Activated CD4-positive, alpha-beta T cell treated with anti-CD3 and anti-CD28 coated beads for 36 hours (primary cell): Measurements from ENCODE around the gene SLC6A7. TPM values are rescaled to one million over a fixed set of nuclear protein-coding genes. Genes with fewer than 3 reads are reported as not detected.
"Not testable (repeated sequence)": the region's sequence is repeated elsewhere in the genome, so short reads cannot be mapped to it uniquely, and the experiment has no call there.

Source experiments
- ATAC-seq: fragments of 200-7000 bp; cut with Tn5 transposase; one replicate; pipeline ENCODE4 v1.10.0; 2021; ENCODE audit warnings: mild to moderate bottlenecking, moderate library complexity
- CTCF ChIA-PET: fragments of 350-600 bp; sonication (Branson Sonifier 250); formaldehyde crosslinking; loops from one replicate; lab custom pipeline; 2021; ENCODE audit warnings: antibody characterized with exemption; lab: Charles Lee
- POLR2A ChIA-PET: fragments of 350-600 bp; sonication (Branson Sonifier 250); formaldehyde crosslinking; loops from one replicate; lab custom pipeline; 2021; ENCODE audit warnings: antibody characterized with exemption, inconsistent platforms; lab: Charles Lee
- DNase-seq: peaks from one replicate; pipeline ENCODE4 v3.0.0-alpha.2; 2020
- H3K27ac Mint-ChIP-seq: one replicate; pipeline ENCODE4 v1.8.0; 2021; ENCODE audit warnings: mixed read lengths
- H3K27me3 Mint-ChIP-seq: one replicate; pipeline ENCODE4 v1.8.0; 2021; ENCODE audit warnings: mixed read lengths
- H3K36me3 Mint-ChIP-seq: one replicate; pipeline ENCODE4 v1.8.0; 2021; ENCODE audit warnings: low read depth, mixed read lengths
- H3K4me1 Mint-ChIP-seq: one replicate; pipeline ENCODE4 v1.8.0; 2021; ENCODE audit warnings: mixed read lengths
- H3K4me3 Mint-ChIP-seq: one replicate; pipeline ENCODE4 v1.8.0; 2021; ENCODE audit warnings: mild to moderate bottlenecking, moderate library complexity, mixed read lengths
- H3K9me3 Mint-ChIP-seq: one replicate; pipeline ENCODE4 v1.8.0; 2021; ENCODE audit warnings: low read depth, mixed read lengths
- intact Hi-C, 2 experiments: fragments of 100-400 bp; cut with DNase I in 1 of 2; cut with micrococcal nuclease in 1 of 2; formaldehyde crosslinking; loops; one replicate each; pipeline versions ENCODE4 v1.14.2 to v1.15.1; 2022 to 2024; cut with DNase I, micrococcal nuclease
- total RNA-seq, 2 experiments: library from RNA; stranded (reverse); gene quantifications; one replicate each; pipeline ENCODE4 v1.2.3, GENCODE V29; 2021

Gene SLC6A7
- total RNA-seq, 2 experiments from 2014 or later = not detected

- H3K4me1 Mint-ChIP-seq = no peaks in the 10 kb centered on the region
- intact Hi-C loops = no loop called here
- no peaks in the 10 kb centered on the region for H3K27me3 Mint-ChIP-seq
- CTCF ChIA-PET = interaction anchor here (0.7 to 1.2 kb wide), 2 partner anchors 105 to 112 kb away, joined by 4 to 5 read pairs; no protein-coding TSS in a partner anchor
- POLR2A ChIA-PET = no interaction called here
- H3K4me3 Mint-ChIP-seq = no peak overlapping the region
- H3K9me3 Mint-ChIP-seq = no peaks in the 10 kb centered on the region
- ATAC-seq (no peak), DNase-seq (no peak)
- no peak overlapping the region for H3K27ac Mint-ChIP-seq
- H3K36me3 Mint-ChIP-seq = no peaks in the 10 kb centered on the region
These were observed 56.6 kb downstream of the SLC6A7 start for GRCh38 chr5:150246429-150246828.

GRCh38 chr5:150246835-150247234 lies 57.0 kb downstream of the SLC6A7 start:
- intact Hi-C loops = no loop called here

GRCh38 chr5:150247726-150248125 lies 57.9 kb downstream of the SLC6A7 start:
- ATAC-seq (no peak), DNase-seq (no peak)
- POLR2A ChIA-PET = no interaction called here
- Mint-ChIP-seq H3K36me3 (no peaks in the 10 kb centered on the region), H3K27ac (no peak overlapping the region), H3K9me3 (no peaks in the 10 kb centered on the region), H3K27me3 (no peaks in the 10 kb centered on the region), H3K4me1 (no peaks in the 10 kb centered on the region), H3K4me3 (no peak overlapping the region)
- intact Hi-C loops = no loop called here
- CTCF ChIA-PET = no interaction called here

More at GRCh38 chr5:150246835-150247234, 57.0 kb downstream of the SLC6A7 start:
- no peaks in the 10 kb centered on the region for H3K9me3 Mint-ChIP-seq
- H3K36me3 Mint-ChIP-seq = no peaks in the 10 kb centered on the region
- no peaks in the 10 kb centered on the region for H3K27me3 Mint-ChIP-seq
- no peak overlapping the region for H3K27ac Mint-ChIP-seq
- no peak for DNase-seq
- ATAC-seq = no peak
- ChIA-PET POLR2A (no interaction called here), CTCF (interaction anchor here (0.7 to 1.2 kb wide), 2 partner anchors 104 to 112 kb away, joined by 4 to 5 read pairs; no protein-coding TSS in a partner anchor)
- H3K4me1 Mint-ChIP-seq = no peaks in the 10 kb centered on the region
- H3K4me3 Mint-ChIP-seq = no peak overlapping the region

- H3K36me3 Mint-ChIP-seq, intact Hi-C loops, ATAC-seq, H3K4me1 Mint-ChIP-seq, H3K27ac Mint-ChIP-seq, POLR2A ChIA-PET, H3K9me3 Mint-ChIP-seq, CTCF ChIA-PET, H3K27me3 Mint-ChIP-seq, H3K4me3 Mint-ChIP-seq, DNase-seq: not testable (repeated sequence)
These were observed 58.6 kb downstream of the SLC6A7 start for GRCh38 chr5:150248493-150248892.

GRCh38 chr5:150248946-150249345 lies 59.1 kb downstream of the SLC6A7 start:
- CTCF ChIA-PET = no interaction called here
- H3K27ac Mint-ChIP-seq = no peak overlapping the region
- H3K4me3 Mint-ChIP-seq = no peak overlapping the region
- POLR2A ChIA-PET = no interaction called here
- intact Hi-C loops = no loop called here
- H3K9me3 Mint-ChIP-seq = no peaks in the 10 kb centered on the region
- H3K36me3 Mint-ChIP-seq = no peaks in the 10 kb centered on the region
- DNase-seq (no peak), ATAC-seq (no peak)
- no peaks in the 10 kb centered on the region for H3K27me3 Mint-ChIP-seq
- no peaks in the 10 kb centered on the region for H3K4me1 Mint-ChIP-seq

GRCh38 chr5:150249744-150250143 lies 59.9 kb downstream of the SLC6A7 start:
- Mint-ChIP-seq H3K27ac (no peak overlapping the region), H3K4me1 (no peaks in the 10 kb centered on the region), H3K27me3 (no peaks in the 10 kb centered on the region), H3K36me3 (no peaks in the 10 kb centered on the region), H3K4me3 (no peak overlapping the region), H3K9me3 (no peaks in the 10 kb centered on the region)
- POLR2A ChIA-PET = no interaction called here
- ATAC-seq = no peak
- no peak for DNase-seq
- intact Hi-C loops = no loop called here
- CTCF ChIA-PET = interaction anchor here (0.9 kb wide), 1 partner anchor 13 kb away, joined by 3 read pairs; no protein-coding TSS in a partner anchor

- Mint-ChIP-seq H3K4me1 (no peaks in the 10 kb centered on the region), H3K4me3 (no peak overlapping the region), H3K9me3 (no peaks in the 10 kb centered on the region), H3K27ac (no peak overlapping the region), H3K27me3 (no peaks in the 10 kb centered on the region), H3K36me3 (no peaks in the 10 kb centered on the region)
- DNase-seq = no peak
- intact Hi-C loops = no loop called here
- ChIA-PET CTCF (no interaction called here), POLR2A (no interaction called here)
- no peak for ATAC-seq
These were observed 61.6 kb downstream of the SLC6A7 start for GRCh38 chr5:150251504-150251903.

GRCh38 chr5:150252489-150252888 lies 62.6 kb downstream of the SLC6A7 start:
- no peaks in the 10 kb centered on the region for H3K36me3 Mint-ChIP-seq
- H3K27me3 Mint-ChIP-seq = no peaks in the 10 kb centered on the region
- no peak overlapping the region for H3K4me3 Mint-ChIP-seq
- H3K27ac Mint-ChIP-seq = no peak overlapping the region
- intact Hi-C loops = no loop called here
- no peak for ATAC-seq
- no peaks in the 10 kb centered on the region for H3K9me3 Mint-ChIP-seq
- ChIA-PET POLR2A (no interaction called here), CTCF (no interaction called here)
- DNase-seq = no peak
- no peaks in the 10 kb centered on the region for H3K4me1 Mint-ChIP-seq

GRCh38 chr5:150253416-150254208 lies 63.8 kb downstream of the SLC6A7 start:
- intact Hi-C loops = no loop called here
- Mint-ChIP-seq H3K4me3 (no peak overlapping the region), H3K9me3 (no peaks in the 10 kb centered on the region), H3K36me3 (no peaks in the 10 kb centered on the region), H3K27me3 (no peaks in the 10 kb centered on the region), H3K4me1 (no peaks in the 10 kb centered on the region), H3K27ac (no peak overlapping the region)
- ChIA-PET POLR2A (no interaction called here), CTCF (interaction anchor here (0.7 kb wide), 1 partner anchor 96 kb away, joined by 3 read pairs; no protein-coding TSS in a partner anchor)
- no peak for DNase-seq
- no peak for ATAC-seq

GRCh38 chr5:150254363-150254762 lies 64.5 kb downstream of the SLC6A7 start:
- H3K27me3 Mint-ChIP-seq = no peaks in the 10 kb centered on the region
- DNase-seq = no peak
- no peak for ATAC-seq
- ChIA-PET CTCF (interaction anchor here (0.7 kb wide), 1 partner anchor 95 kb away, joined by 3 read pairs; no protein-coding TSS in a partner anchor), POLR2A (no interaction called here)
- intact Hi-C loops = no loop called here
- H3K4me1 Mint-ChIP-seq = no peaks in the 10 kb centered on the region
- H3K36me3 Mint-ChIP-seq = no peaks in the 10 kb centered on the region
- no peaks in the 10 kb centered on the region for H3K9me3 Mint-ChIP-seq
- no peak overlapping the region for H3K4me3 Mint-ChIP-seq
- H3K27ac Mint-ChIP-seq = no peak overlapping the region

GRCh38 chr5:150254774-150255173 lies 64.9 kb downstream of the SLC6A7 start:
- CTCF ChIA-PET = interaction anchor here (0.7 kb wide), 1 partner anchor 95 kb away, joined by 3 read pairs; no protein-coding TSS in a partner anchor
- Mint-ChIP-seq H3K27ac (no peak overlapping the region), H3K4me1 (no peaks in the 10 kb centered on the region), H3K36me3 (no peaks in the 10 kb centered on the region), H3K27me3 (no peaks in the 10 kb centered on the region), H3K4me3 (no peak overlapping the region), H3K9me3 (no peaks in the 10 kb centered on the region)
- no peak for DNase-seq
- no peak for ATAC-seq
- intact Hi-C loops = no loop called here
- POLR2A ChIA-PET = no interaction called here
